Stimulated activated CD4-positive, alpha-beta T cell treated with anti-CD3 and anti-CD28 coated beads, Interleukin-4, amount 100 ng/mL, for 48 hours (primary cell): ENCODE data around the gene STAT5A.
"Not testable (repeated sequence)": the region's sequence is repeated elsewhere in the genome, so short reads cannot be mapped to it uniquely, and the experiment has no call there.

Experiments used
- DNase-seq, 2 donors: peaks; one replicate each; pipeline ENCODE4 v3.0.0-alpha.2; 2020; ENCODE audit warnings: low read depth in 2 of 2

Gene STAT5A

DNA sequence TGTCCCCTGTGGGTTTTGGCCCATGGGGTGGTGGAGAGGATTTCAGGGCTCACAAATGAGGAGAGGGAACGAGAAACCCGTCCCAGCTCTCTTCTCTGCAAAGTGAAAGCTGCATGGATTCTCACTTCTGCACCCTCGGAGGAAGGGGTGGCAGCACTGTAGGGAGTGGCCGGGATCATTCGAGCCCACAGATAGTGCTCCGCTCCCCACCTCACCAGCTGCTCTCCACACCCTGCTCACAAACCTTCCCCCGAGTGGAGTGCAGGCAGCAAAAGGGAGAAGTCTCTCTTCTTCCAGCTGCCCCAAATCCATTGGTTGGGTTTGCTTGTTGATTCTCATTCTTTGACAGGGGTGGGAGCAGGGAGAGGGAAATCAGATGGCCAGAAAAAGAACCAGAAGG, 20.1 kb downstream of the STAT5A start:
- DNase-seq, result no peak

DNA sequence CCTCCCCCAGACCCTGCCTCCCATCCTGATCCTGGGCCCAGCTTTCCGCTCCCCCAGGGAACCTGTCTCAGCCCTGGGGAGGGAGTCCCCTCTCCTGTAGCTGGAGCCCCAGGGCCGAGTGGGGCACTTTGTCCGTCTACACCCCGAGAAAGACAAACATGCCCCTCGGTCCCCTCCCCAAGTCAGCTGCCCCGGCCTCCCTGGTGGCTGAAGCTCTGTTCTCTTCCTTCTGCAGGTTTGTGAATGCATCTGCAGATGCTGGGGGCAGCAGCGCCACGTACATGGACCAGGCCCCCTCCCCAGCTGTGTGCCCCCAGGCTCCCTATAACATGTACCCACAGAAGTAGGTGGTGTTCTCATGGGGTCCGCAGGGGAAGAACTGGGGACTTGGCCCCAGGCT, 20.8 kb downstream of the STAT5A start:
- no peak for DNase-seq

DNA sequence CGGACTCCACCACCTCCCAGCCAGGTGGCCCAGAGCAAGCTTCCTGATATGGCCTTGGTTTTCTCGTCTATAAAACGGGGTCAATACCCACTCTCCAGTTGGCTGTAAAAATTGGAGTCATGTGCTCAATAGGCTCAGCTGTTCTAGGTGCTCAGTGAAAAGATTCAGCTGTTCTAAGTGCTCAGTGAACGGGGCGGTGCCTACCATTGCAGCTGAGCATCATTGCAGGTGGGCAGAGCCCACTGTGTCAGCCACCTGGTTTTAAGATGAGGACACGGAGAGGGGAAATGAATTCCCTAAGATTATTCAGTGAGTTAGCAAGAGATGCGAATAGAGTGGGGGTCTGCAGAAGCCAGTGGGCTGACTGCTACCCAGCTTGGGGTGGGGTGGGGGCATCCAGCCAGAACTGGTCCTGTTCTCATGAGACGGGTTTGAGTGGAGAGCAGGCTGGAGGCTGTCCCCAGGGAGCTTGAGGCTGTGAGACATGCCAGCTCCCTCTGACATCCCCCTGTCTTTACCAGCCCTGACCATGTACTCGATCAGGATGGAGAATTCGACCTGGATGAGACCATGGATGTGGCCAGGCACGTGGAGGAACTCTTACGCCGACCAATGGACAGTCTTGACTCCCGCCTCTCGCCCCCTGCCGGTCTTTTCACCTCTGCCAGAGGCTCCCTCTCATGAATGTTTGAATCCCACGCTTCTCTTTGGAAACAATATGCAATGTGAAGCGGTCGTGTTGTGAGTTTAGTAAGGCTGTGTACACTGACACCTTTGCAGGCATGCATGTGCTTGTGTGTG, 21.9 kb downstream of the STAT5A start:
- DNase-seq, result no peak

DNA sequence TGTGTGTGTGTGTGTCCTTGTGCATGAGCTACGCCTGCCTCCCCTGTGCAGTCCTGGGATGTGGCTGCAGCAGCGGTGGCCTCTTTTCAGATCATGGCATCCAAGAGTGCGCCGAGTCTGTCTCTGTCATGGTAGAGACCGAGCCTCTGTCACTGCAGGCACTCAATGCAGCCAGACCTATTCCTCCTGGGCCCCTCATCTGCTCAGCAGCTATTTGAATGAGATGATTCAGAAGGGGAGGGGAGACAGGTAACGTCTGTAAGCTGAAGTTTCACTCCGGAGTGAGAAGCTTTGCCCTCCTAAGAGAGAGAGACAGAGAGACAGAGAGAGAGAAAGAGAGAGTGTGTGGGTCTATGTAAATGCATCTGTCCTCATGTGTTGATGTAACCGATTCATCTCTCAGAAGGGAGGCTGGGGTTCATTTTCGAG, 22.5 kb downstream of the STAT5A start:
- DNase-seq, result no peak

DNA sequence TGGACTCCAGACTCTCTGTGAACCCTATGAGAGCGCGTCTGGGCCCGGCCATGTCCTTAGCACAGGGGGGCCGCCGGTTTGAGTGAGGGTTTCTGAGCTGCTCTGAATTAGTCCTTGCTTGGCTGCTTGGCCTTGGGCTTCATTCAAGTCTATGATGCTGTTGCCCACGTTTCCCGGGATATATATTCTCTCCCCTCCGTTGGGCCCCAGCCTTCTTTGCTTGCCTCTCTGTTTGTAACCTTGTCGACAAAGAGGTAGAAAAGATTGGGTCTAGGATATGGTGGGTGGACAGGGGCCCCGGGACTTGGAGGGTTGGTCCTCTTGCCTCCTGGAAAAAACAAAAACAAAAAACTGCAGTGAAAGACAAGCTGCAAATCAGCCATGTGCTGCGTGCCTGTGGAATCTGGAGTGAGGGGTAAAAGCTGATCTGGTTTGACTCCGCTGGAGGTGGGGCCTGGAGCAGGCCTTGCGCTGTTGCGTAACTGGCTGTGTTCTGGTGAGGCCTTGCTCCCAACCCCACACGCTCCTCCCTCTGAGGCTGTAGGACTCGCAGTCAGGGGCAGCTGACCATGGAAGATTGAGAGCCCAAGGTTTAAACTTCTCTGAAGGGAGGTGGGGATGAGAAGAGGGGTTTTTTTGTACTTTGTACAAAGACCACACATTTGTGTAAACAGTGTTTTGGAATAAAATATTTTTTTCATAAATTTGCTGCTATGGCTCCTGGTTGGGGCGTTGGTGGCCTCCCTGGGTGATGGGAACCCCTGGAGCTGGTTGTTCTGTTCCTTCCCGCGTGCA, 23.1 kb downstream of the STAT5A start:
- no peak for DNase-seq

- DNase-seq, result no peak
Measured at GRCh38 chr17:42312035-42312284, 23.7 kb downstream of the STAT5A start.

- peak; percentile 74 to 76 for DNase-seq
Measured at GRCh38 chr17:42312285-42313130, 24.2 kb downstream of the STAT5A start.

GRCh38 chr17:42313389-42313772, 25.1 kb downstream of the STAT5A start:
- DNase-seq, result no peak

GRCh38 chr17:42313773-42314566, 25.7 kb downstream of the STAT5A start:
- no peak for DNase-seq

GRCh38 chr17:42315402-42316156, 27.3 kb downstream of the STAT5A start:
- DNase-seq, result no peak

- DNase-seq, result no peak
Measured at GRCh38 chr17:42316755-42317154, 28.5 kb downstream of the STAT5A start.

- no peak for DNase-seq
Measured at GRCh38 chr17:42317266-42317845, 29.1 kb downstream of the STAT5A start.

GRCh38 chr17:42317967-42318366, 29.7 kb downstream of the STAT5A start:
- not testable (repeated sequence) for DNase-seq

GRCh38 chr17:42321555-42321954, 33.3 kb downstream of the STAT5A start:
- DNase-seq, result no peak

DNA sequence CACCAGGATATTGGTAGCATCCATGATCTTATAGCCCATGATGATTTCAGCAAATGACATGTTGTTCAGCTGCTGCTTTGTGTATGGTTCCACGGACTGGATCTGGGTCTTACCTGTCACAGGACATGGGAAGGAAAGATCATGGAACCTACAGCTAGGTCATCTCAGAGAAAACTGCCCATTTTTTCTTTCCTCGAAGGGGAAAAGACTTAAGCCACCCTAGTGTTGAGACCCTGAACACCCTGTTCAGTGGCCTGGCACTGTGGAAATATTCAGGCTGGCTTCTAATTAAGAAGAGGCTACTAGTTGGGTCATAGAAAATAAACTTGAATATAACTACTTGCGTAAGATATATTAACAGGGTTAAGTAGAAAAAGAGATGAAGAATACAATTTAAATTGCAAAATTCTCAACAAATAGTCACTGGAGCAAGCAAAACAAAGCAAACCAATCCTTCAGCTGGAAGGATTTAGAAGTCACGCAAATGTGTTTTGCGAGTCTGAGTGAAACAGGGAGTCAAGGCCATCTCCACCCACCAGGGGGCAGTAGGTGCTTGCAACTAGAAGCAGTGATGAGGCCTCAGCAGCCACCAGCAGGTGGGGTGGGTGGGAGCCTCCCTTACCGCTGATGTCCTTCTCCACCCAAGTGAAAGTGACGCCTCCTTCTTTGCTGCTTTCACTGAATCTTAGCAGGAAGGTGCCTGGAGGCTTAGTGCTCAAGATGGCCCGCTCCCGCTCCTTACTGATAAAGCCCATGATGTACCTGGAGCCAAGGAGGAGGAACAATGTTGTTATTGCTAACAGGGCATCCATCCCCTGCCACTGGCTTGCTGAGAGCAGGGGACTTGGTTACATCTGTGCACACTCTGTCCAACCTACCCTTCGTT, 34.3 kb downstream of the STAT5A start:
- DNase-seq, result peak; percentile 90 to 95

DNA sequence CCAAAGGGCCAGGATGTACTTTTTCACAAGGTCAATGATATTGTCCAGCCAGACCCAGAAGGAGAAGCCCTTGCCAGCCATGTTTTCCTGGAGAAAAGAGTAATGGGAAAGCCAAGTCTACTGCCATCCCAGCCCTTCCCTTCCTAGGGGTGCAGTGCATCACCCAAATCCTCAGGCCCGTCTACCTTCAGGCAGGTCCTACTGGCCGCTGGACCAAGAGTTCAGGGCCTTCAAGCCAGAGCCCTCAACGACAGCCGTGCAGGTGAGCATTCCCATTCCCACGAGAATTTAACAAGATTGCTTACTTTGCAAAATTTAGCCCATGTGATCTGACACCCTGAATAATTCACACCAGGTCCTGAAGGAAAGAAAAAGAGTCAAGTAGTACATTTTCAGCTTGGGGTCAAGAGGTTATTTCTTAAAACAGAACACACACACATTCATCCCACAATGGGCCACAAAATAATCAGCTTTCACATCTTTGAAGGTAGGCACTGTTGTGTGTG, 35.0 kb downstream of the STAT5A start:
- no peak for DNase-seq

DNA sequence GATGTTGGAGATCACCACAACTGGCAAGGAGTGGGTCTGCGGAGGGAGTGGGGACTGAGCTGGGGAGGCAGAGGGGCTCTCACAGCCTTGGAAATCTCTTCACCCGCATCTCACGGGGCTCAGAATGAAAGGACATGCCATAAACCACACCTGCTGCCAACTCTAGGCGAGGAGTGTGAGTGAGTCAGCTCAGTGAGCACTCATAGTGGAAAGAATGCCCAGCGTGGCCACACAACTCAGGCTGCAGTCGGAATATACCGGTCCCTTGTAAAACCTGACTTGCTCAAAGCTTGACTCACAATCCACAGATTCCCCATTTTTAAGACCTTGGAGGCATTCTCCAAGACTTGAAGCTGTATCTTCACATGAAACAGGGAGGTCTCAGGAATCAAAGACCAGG, 36.7 kb downstream of the STAT5A start:
- no peak for DNase-seq

- no peak for DNase-seq
Measured at GRCh38 chr17:42329025-42329976, 41.0 kb downstream of the STAT5A start.
